Measurements from ENCODE around the gene FBN2.

DNA sequence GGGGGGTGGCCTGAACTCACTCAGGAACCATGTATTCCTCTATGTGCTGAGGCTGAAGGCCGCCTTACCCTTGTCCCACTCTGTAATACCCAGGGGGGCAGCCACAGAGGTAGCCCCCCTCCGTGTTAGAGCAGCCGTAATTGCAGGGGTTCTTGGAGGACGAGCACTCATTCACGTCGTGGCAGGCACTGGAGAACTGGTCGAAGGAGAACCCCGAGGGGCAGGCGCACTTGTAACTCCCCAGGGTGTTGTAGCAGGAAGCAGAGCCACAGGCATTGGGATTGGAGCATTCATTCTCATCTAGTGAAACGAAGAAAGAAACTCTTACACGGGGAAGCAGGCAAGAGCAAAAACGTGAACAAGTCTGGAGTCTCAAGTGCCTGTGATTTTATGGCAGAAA is 274.7 kb downstream of the FBN2 start:
- TF ChIP-seq, protein P1, sequence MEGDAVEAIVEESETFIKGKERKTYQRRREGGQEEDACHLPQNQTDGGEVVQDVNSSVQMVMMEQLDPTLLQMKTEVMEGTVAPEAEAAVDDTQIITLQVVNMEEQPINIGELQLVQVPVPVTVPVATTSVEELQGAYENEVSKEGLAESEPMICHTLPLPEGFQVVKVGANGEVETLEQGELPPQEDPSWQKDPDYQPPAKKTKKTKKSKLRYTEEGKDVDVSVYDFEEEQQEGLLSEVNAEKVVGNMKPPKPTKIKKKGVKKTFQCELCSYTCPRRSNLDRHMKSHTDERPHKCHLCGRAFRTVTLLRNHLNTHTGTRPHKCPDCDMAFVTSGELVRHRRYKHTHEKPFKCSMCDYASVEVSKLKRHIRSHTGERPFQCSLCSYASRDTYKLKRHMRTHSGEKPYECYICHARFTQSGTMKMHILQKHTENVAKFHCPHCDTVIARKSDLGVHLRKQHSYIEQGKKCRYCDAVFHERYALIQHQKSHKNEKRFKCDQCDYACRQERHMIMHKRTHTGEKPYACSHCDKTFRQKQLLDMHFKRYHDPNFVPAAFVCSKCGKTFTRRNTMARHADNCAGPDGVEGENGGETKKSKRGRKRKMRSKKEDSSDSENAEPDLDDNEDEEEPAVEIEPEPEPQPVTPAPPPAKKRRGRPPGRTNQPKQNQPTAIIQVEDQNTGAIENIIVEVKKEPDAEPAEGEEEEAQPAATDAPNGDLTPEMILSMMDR (conservative IDR thresholded peaks at IDR 0.05) = no peak
- no peak for TF ChIP-seq ZFX (IDR thresholded peaks at IDR 0.05)

Measured in C4-2B (cell line).